ENCODE data around the gene ATRAID. TPM values are rescaled to one million over a fixed set of nuclear protein-coding genes. Genes with fewer than 3 reads are reported as not detected.
A peak's percentile ranks its signal among the peaks of the same experiment; 100 is the strongest.

Gene ATRAID
- total RNA-seq, 2 donors from 2014 or later: 80.7 to 83.4 TPM

DNA sequence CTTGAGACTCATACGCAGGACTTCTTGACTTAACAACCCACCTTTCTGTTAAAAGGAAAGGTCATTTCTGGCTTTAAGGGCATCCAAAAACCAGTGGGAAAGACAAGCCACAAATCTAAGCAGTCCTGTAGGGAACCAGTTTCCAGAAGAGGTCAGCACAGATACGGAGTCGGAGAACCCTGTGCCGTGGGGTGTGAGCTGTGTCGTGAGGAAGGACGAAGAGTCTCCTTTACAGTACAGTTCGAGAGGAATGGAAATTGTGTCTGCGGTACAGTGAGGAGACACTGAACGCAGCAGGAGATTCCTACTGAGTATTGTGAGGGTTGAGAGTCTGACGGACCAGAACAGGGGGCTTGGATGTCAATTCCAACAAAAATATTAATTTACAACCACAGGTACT is 33.3 kb downstream of the ATRAID start:
- no peak overlapping the region for H3K27ac ChIP-seq
- DNase-seq: no peak
- H3K4me1 ChIP-seq: no peaks in the 10 kb centered on the region
- intact Hi-C loops (cut with DNase I): no loop called here
- TF ChIP-seq, protein P1, sequence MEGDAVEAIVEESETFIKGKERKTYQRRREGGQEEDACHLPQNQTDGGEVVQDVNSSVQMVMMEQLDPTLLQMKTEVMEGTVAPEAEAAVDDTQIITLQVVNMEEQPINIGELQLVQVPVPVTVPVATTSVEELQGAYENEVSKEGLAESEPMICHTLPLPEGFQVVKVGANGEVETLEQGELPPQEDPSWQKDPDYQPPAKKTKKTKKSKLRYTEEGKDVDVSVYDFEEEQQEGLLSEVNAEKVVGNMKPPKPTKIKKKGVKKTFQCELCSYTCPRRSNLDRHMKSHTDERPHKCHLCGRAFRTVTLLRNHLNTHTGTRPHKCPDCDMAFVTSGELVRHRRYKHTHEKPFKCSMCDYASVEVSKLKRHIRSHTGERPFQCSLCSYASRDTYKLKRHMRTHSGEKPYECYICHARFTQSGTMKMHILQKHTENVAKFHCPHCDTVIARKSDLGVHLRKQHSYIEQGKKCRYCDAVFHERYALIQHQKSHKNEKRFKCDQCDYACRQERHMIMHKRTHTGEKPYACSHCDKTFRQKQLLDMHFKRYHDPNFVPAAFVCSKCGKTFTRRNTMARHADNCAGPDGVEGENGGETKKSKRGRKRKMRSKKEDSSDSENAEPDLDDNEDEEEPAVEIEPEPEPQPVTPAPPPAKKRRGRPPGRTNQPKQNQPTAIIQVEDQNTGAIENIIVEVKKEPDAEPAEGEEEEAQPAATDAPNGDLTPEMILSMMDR (IDR thresholded peaks at IDR 0.05): no peak
- H3K27me3 ChIP-seq: no peaks in the 10 kb centered on the region
- no peaks in the 10 kb centered on the region for H3K36me3 ChIP-seq
- H3K9me3 ChIP-seq: no peaks in the 10 kb centered on the region
- no peak overlapping the region for H3K9ac ChIP-seq (ENCODE audit: low read depth in 2 of 2, low read length in 2 of 2)
- H3K4me3 ChIP-seq: no peak overlapping the region

DNA sequence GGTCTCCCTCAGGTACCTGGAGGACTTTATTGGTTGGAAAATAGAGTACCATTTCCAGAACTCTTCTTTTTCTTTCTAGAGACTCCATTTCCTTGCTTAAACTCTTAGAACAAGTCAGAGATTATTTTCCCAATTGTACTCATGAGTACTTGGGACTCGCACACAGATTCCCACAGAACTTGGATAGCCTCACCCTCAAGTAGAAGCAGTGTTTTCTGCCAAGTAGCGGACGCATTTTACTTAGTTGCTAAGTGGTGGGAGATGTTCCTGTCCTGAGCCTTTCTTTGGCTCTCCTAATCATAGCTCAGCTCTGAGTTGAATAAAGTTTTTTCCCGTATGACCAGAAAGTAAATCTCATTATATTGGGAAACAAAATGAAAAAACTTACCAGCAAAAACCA is 33.8 kb downstream of the ATRAID start:
- intact Hi-C loops (cut with DNase I): no loop called here
- DNase-seq: no peak
- no peaks in the 10 kb centered on the region for H3K27me3 ChIP-seq
- H3K36me3 ChIP-seq: no peaks in the 10 kb centered on the region
- no peaks in the 10 kb centered on the region for H3K9me3 ChIP-seq
- H3K27ac ChIP-seq: no peak overlapping the region
- H3K9ac ChIP-seq (ENCODE audit: low read depth in 2 of 2, low read length in 2 of 2): no peak overlapping the region
- TF ChIP-seq, protein P1 (IDR thresholded peaks at IDR 0.05): no peak
- H3K4me3 ChIP-seq: no peak overlapping the region
- H3K4me1 ChIP-seq: no peaks in the 10 kb centered on the region

DNA sequence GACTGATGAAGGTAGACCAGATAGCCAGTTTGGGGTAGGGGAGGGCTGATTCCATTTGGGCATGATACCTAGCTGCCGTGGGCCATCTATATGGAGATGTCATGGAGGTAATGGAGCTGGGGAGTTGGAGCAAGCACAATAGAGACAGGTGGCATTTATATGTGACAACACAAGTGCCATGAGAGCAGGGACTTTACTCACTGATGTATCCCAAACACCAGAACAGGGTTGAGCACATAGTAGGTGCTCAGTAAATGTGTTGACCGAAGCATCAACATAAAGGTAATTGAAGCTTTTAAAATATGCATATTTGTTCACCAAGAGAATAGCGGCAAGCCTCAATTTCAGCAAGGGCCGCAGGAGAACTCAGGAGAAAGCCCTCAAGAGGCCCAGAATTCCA is 36.1 kb downstream of the ATRAID start:
- Histone ChIP-seq H3K4me3 (no peak overlapping the region), H3K9ac (ENCODE audit: low read depth in 2 of 2, low read length in 2 of 2) (no peak overlapping the region), H3K27me3 (no peaks in the 10 kb centered on the region), H3K36me3 (no peaks in the 10 kb centered on the region), H3K27ac (no peak overlapping the region), H3K9me3 (no peaks in the 10 kb centered on the region), H3K4me1 (no peaks in the 10 kb centered on the region)
- no peak for DNase-seq
- TF ChIP-seq, protein P1 (IDR thresholded peaks at IDR 0.05): no peak
- intact Hi-C loops (cut with DNase I): no loop called here

DNA sequence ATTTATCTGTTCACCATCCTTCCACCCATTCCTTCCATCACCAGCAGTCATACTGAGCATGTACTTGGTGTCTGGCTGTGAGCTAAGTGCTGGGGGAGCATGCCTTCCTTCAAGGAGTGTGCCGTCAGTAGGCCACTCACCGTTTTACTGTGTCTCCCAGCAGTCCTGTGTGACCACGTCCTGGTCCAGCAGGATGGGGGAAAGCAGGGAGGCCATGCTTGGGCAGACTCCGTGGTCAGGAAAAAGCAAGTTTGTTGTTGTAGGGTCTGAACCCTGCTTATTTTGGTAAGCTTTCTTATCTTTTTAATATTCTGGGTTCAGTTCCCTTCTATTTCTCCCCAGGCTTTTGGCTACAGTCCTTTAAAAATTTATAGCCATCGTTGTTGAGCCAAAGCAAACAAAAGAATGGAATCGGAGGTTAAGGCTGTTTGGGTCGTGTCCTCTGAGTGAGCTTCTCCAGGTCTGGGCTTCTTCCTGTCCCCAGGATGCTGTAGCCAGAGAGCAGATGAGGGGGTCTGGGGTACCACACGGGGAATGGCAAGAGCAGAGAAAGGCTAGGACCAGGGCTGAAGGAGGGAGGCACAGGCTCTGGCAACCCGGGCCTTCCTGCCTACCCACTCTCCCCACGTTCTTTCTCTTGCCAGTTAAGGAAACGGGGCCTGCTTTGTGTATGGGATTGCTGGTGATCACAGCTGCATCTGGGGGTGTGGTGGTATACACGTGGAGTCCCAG is 37.5 kb downstream of the ATRAID start:
- no peak overlapping the region for H3K27ac ChIP-seq
- no peak for DNase-seq
- H3K36me3 ChIP-seq: no peaks in the 10 kb centered on the region
- H3K4me1 ChIP-seq: no peaks in the 10 kb centered on the region
- no peak overlapping the region for H3K4me3 ChIP-seq
- H3K9me3 ChIP-seq: no peaks in the 10 kb centered on the region
- TF ChIP-seq, protein P1 (IDR thresholded peaks at IDR 0.05): no peak
- H3K9ac ChIP-seq (ENCODE audit: low read depth in 2 of 2, low read length in 2 of 2): no peak overlapping the region
- intact Hi-C loops (cut with DNase I): no loop called here
- no peaks in the 10 kb centered on the region for H3K27me3 ChIP-seq

DNA sequence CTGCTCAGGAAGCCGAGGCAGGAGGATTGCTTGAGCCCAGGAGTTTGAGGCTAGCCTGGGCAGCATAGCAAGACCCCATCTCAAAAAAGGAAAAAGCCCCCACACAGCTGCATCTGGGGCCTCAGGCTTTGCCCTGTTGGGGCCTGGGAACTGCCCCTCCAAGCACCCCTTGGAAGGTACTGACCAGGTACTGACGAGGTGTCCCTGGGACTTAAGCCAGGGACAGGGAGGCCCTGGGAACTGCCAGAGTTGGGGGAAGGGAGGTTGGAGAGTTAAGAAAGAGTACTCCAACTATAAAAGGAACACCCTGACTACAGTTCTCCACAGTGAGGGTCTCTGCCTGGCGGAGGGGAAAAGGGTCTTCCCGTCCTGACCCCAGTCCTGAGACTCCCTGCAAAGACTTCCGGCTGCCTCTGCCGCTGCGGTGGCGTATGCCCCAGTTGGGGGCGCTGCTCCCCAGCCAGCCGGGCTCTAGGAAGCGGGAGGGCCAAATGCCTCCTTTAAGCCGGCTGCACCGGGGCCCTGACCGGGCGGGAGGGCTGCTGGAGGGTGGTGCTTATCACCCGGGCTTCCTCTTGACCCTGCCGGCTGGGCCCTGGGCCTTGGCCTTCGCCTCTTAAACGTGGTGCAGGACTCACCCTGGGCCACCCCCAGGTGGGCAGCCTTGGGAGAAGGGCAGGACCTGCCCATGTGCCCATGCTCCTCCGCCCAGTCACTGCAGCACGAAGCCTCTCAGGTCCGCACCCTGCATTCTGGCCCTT is 38.2 kb downstream of the ATRAID start:
- TF ChIP-seq, protein P1 (IDR thresholded peaks at IDR 0.05): peak; percentile 53
- peak; percentile 31 for DNase-seq
- H3K4me1 ChIP-seq: no peaks in the 10 kb centered on the region
- intact Hi-C loops (cut with DNase I): no loop called here
- H3K4me3 ChIP-seq: no peak overlapping the region
- no peaks in the 10 kb centered on the region for H3K27me3 ChIP-seq
- H3K9me3 ChIP-seq: no peaks in the 10 kb centered on the region
- H3K36me3 ChIP-seq: no peaks in the 10 kb centered on the region
- no peak overlapping the region for H3K27ac ChIP-seq
- no peak overlapping the region for H3K9ac ChIP-seq (ENCODE audit: low read depth in 2 of 2, low read length in 2 of 2)

Data from colonic mucosa (tissue), 4 donors.